Pancreas (tissue), 10 donors: ENCODE data around the gene MRPL9. TPM values are rescaled to one million over a fixed set of nuclear protein-coding genes. Genes with fewer than 3 reads are reported as not detected.
"Not testable (repeated sequence)": the region's sequence is repeated elsewhere in the genome, so short reads cannot be mapped to it uniquely, and the experiment has no call there.

Experiments used
- ATAC-seq, 4 donors: fragments of 200-7000 bp; cut with Tn5 transposase; one replicate each; pipeline versions ENCODE4 v1.8.0 to v1.9.1; 2020; ENCODE audit warnings: mild to moderate bottlenecking in 4 of 4, moderate library complexity in 4 of 4
- DNase-seq, 6 donors: peaks; one replicate each; pipeline ENCODE4 v3.0.0-alpha.2; 2020
- FAIRE-seq: peaks from 2 replicates; lab custom pipeline; 2012; peaks lifted over from hg19 to GRCh38; lab: Jason Lieb, UNC
- H3K27ac ChIP-seq, 4 donors: fragments of 200-600 bp; sonication (generic); 1 replicate in 3 of 4; 2 replicates in 1 of 4; pipeline versions ENCODE4 v1.5.0 to v1.8.0; 2020
- H3K27me3 ChIP-seq, 4 donors: fragments of 200-600 bp; one replicate each; pipeline ENCODE4 v1.8.0; 2021
- H3K36me3 ChIP-seq, 3 donors: fragments of 200-600 bp; sonication (generic) in 1 of 3; one replicate each; pipeline versions ENCODE4 v1.5.0 to v1.8.0; 2020 to 2021
- H3K4me1 ChIP-seq, 3 donors: fragments of 200-600 bp; one replicate each; pipeline ENCODE4 v1.8.0; 2021
- H3K4me3 ChIP-seq, 4 donors: fragments of 200-600 bp; sonication (generic) in 2 of 4; one replicate each; pipeline versions ENCODE4 v1.5.0 to v1.8.0; 2020 to 2021
- H3K9me3 ChIP-seq, 4 donors: fragments of 200-600 bp; one replicate each; pipeline ENCODE4 v1.8.0; 2021
- CTCF ChIP-seq, 4 donors: fragments of 200-600 bp; sonication (generic) in 3 of 4; IDR thresholded peaks; one replicate each; pipeline versions ENCODE4 v1.5.0 to v1.8.0; 2021; ENCODE audit warnings: antibody characterized with exemption in 4 of 4
- WGBS, 2 donors: extraction: QIAGEN DNeasy Blood & Tissue Kit; methylation state at CpG; one replicate each; pipeline ENCODE4 v1.1.7; 2013; 5-methylcytosine and 5-hydroxymethylcytosine counted together
- intact Hi-C, 3 donors: fragments of 100-400 bp; cut with DNase I; formaldehyde crosslinking; loops; one replicate each; pipeline versions ENCODE4 v1.11.1 to v1.14.2; 2022
- polyA plus RNA-seq, 2 donors: library from polyadenylated mRNA; stranded (reverse); fragments of 200-250 nt; gene quantifications; one replicate each; pipeline ENCODE4 v1.2.3, GENCODE V29; 2013
- total RNA-seq, 6 donors: library from RNA; stranded (reverse); fragmentation: NEBNext Ultra II Directional in 4 of 6; extraction: Animal tissue kit (Norgen Biotek cat#: 25700) in 4 of 6; gene quantifications; one replicate each; pipeline versions ENCODE4 v1.2.1 to v1.2.4, GENCODE V29; 2021 to 2023
- donor health status: healthy with polysubstance abuse.
- donor health status: DM: no; HTN: no; CAD: no; lungs with moderate emphysema.
- donor health status: DM: no; HTN: no; CAD: no.
- donor health status: control.
- donor health status: control.
- donor health status: Bipolar disorder and iron deficiency.
- donor health status: DM: yes; HTN: yes; CAD: no.
- donor health status: DM: no; HTN: no; CAD: no.
- donor health status: DM: no; HTN: no; CAD: no.
- donor health status: DM: yes; HTN: yes; CAD: no.

The MRPL9 gene
- total and polyA plus RNA-seq, 8 donors = 21.8 to 61.9 (median 26.5) TPM

GRCh38 chr1:151790071-151790939 lies 27.0 kb upstream of the MRPL9 start, which contains the start of gene TDRKH:
TDRKH (minus strand) TSS chr1:151790500; CDS start chr1:151783022, 7,478 bp downstream.
- peak; percentile 98 for FAIRE-seq
- 0 to 1% methylated on average over 58 of the region's 58 CpGs for WGBS, 2 donors
- intact Hi-C loops = no loop called here

GRCh38 chr1:151787689-151788088 lies 24.4 kb upstream of the MRPL9 start:
- no peak for FAIRE-seq
- no peak for ATAC-seq
- H3K4me1 ChIP-seq = peaks cover 0 to 11% (median 0%) of the 10 kb centered on the region in 3 donors
- TF ChIP-seq CTCF (IDR thresholded peaks at IDR 0.05) = no peak
- H3K4me3 ChIP-seq = no peak overlapping the region
- DNase-seq = no peak
- no peak overlapping the region for H3K27ac ChIP-seq
- intact Hi-C loops = no loop called here
- 84 to 97% methylated on average over 3 of the region's 3 CpGs for WGBS, 2 donors
- H3K27me3 ChIP-seq = no peaks in the 10 kb centered on the region
- H3K9me3 ChIP-seq = no peaks in the 10 kb centered on the region
- H3K36me3 ChIP-seq = no peaks in the 10 kb centered on the region

More at GRCh38 chr1:151790071-151790939, 27.0 kb upstream of the MRPL9 start, which contains the start of gene TDRKH:
- peaks cover 0 to 11% (median 0%) of the 10 kb centered on the region in 3 donors for H3K4me1 ChIP-seq
- H3K9me3 ChIP-seq = no peaks in the 10 kb centered on the region
- H3K4me3 ChIP-seq = peak within 1 kb of the TSS; percentile 49 to 69 (median 62)
- peak; percentile 96 to 99 (median 98) for ATAC-seq
- DNase-seq = peak; percentile 94 to 99 (median 99)
- H3K27me3 ChIP-seq = no peaks in the 10 kb centered on the region
- no peaks in the 10 kb centered on the region for H3K36me3 ChIP-seq
- H3K27ac ChIP-seq = peak within 1 kb of the TSS; percentile 30 to 62 (median 50)
- TF ChIP-seq CTCF (IDR thresholded peaks at IDR 0.05) = peak in 1 of 4 donors; percentile 6

- intact Hi-C loops = no loop called here
- ATAC-seq = peak in 1 of 4 donors; percentile 29
- no peaks in the 10 kb centered on the region for H3K9me3 ChIP-seq
- no peak for TF ChIP-seq CTCF (IDR thresholded peaks at IDR 0.05)
- no peaks in the 10 kb centered on the region for H3K36me3 ChIP-seq
- H3K27me3 ChIP-seq = no peaks in the 10 kb centered on the region
- WGBS, 2 donors = 68 to 75% methylated on average over 2 of the region's 2 CpGs
- no peak for FAIRE-seq
- no peak overlapping the region for H3K27ac ChIP-seq
- no peaks in the 10 kb centered on the region for H3K4me1 ChIP-seq
- DNase-seq = no peak
- no peak overlapping the region for H3K4me3 ChIP-seq
Measured at GRCh38 chr1:151783796-151784195, 20.5 kb upstream of the MRPL9 start.

GRCh38 chr1:151782741-151783140 lies 19.4 kb upstream of the MRPL9 start:
- FAIRE-seq (no peak), ATAC-seq (no peak), DNase-seq (no peak)
- Histone ChIP-seq H3K4me3 (no peak overlapping the region), H3K9me3 (no peaks in the 10 kb centered on the region), H3K27ac (no peak overlapping the region), H3K27me3 (no peaks in the 10 kb centered on the region), H3K4me1 (no peaks in the 10 kb centered on the region), H3K36me3 (no peaks in the 10 kb centered on the region)
- no peak for TF ChIP-seq CTCF (IDR thresholded peaks at IDR 0.05)
- WGBS, 2 donors = 87 to 93% methylated on average over 3 of the region's 3 CpGs
- intact Hi-C loops = no loop called here

GRCh38 chr1:151782026-151782425 lies 18.7 kb upstream of the MRPL9 start:
- WGBS, 2 donors = 78 to 79% methylated on average over 5 of the region's 5 CpGs
- FAIRE-seq, intact Hi-C loops, ATAC-seq, H3K36me3 ChIP-seq, DNase-seq, H3K9me3 ChIP-seq, H3K27ac ChIP-seq, H3K27me3 ChIP-seq, H3K4me1 ChIP-seq, H3K4me3 ChIP-seq: not testable (repeated sequence)

GRCh38 chr1:151780736-151781135 lies 17.4 kb upstream of the MRPL9 start:
- intact Hi-C loops, H3K4me3 ChIP-seq, H3K4me1 ChIP-seq, DNase-seq, H3K9me3 ChIP-seq, H3K36me3 ChIP-seq, H3K27me3 ChIP-seq, FAIRE-seq, H3K27ac ChIP-seq, ATAC-seq: not testable (repeated sequence)
- WGBS, 2 donors = 95 to 97% methylated on average over 5 of the region's 5 CpGs
